HEK293 (cell line): Measurements from ENCODE around the gene TYSND1.
A peak's percentile ranks its signal among the peaks of the same experiment; 100 is the strongest.

Experiments used
- GLIS1 ChIP-seq: fragments of 450-650 bp; formaldehyde crosslinking; IDR thresholded peaks from 2 replicates; pipeline ENCODE4 v1.5.1; 2016; ENCODE audit warnings: missing biosample characterization, missing genetic modification characterization
- HOXD13 ChIP-seq: sonication (generic); formaldehyde crosslinking; IDR thresholded peaks from 2 replicates; pipeline ENCODE4 v1.8.0; 2022; ENCODE audit warnings: missing genetic modification reagents, borderline replicate concordance
- INSM2 ChIP-seq: fragments of 450-650 bp; formaldehyde crosslinking; IDR thresholded peaks from 2 replicates; pipeline ENCODE4 v1.5.1; 2016; ENCODE audit warnings: missing biosample characterization, missing genetic modification characterization
- KLF1 ChIP-seq: fragments of 450-650 bp; formaldehyde crosslinking; IDR thresholded peaks from 2 replicates; pipeline ENCODE4 v1.5.1; 2016; ENCODE audit warnings: missing biosample characterization, missing genetic modification characterization
- KLF9 ChIP-seq: fragments of 450-650 bp; formaldehyde crosslinking; IDR thresholded peaks from 2 replicates; pipeline ENCODE4 v1.5.1; 2016; ENCODE audit warnings: missing biosample characterization, missing genetic modification characterization, low read depth
- PATZ1 ChIP-seq: fragments of 450-650 bp; formaldehyde crosslinking; IDR thresholded peaks from 2 replicates; pipeline ENCODE4 v1.5.1; 2016; ENCODE audit warnings: missing biosample characterization, missing genetic modification characterization
- SCRT2 ChIP-seq: fragments of 450-650 bp; formaldehyde crosslinking; IDR thresholded peaks from 2 replicates; pipeline ENCODE4 v1.5.1; 2016; ENCODE audit warnings: missing biosample characterization, missing genetic modification characterization
- SP2 ChIP-seq: fragments of 450-650 bp; formaldehyde crosslinking; IDR thresholded peaks from 2 replicates; pipeline ENCODE4 v1.5.1; 2016; ENCODE audit warnings: missing biosample characterization, missing genetic modification characterization
- SP3 ChIP-seq: fragments of 450-650 bp; formaldehyde crosslinking; IDR thresholded peaks from 2 replicates; pipeline ENCODE4 v1.5.1; 2016; ENCODE audit warnings: missing biosample characterization, missing genetic modification characterization
- SP7 ChIP-seq: fragments of 450-650 bp; formaldehyde crosslinking; IDR thresholded peaks from 2 replicates; pipeline ENCODE4 v1.5.1; 2016; ENCODE audit warnings: missing biosample characterization, missing genetic modification characterization
- TSHZ1 ChIP-seq: fragments of 450-650 bp; formaldehyde crosslinking; IDR thresholded peaks from 2 replicates; pipeline ENCODE4 v1.5.1; 2016; ENCODE audit warnings: missing biosample characterization, missing genetic modification characterization, borderline replicate concordance
- ZBTB1 ChIP-seq: fragments of 450-650 bp; formaldehyde crosslinking; IDR thresholded peaks from 2 replicates; pipeline ENCODE4 v1.5.1; 2016; ENCODE audit warnings: missing biosample characterization, missing genetic modification characterization
- ZBTB8A ChIP-seq: fragments of 450-650 bp; formaldehyde crosslinking; IDR thresholded peaks from 2 replicates; pipeline ENCODE4 v1.5.1; 2016; ENCODE audit warnings: missing biosample characterization, missing genetic modification characterization
- ZNF112 ChIP-seq: fragments of 450-650 bp; formaldehyde crosslinking; IDR thresholded peaks from 2 replicates; pipeline ENCODE4 v1.5.0; 2017; ENCODE audit warnings: missing biosample characterization, missing genetic modification characterization
- ZNF121 ChIP-seq: fragments of 450-650 bp; formaldehyde crosslinking; IDR thresholded peaks from 2 replicates; pipeline ENCODE4 v1.5.1; 2016; ENCODE audit warnings: missing biosample characterization, missing genetic modification characterization
- ZNF140 ChIP-seq: fragments of 450-650 bp; formaldehyde crosslinking; IDR thresholded peaks from 2 replicates; pipeline ENCODE4 v1.5.1; 2016; ENCODE audit warnings: missing biosample characterization, missing genetic modification characterization
- ZNF146 ChIP-seq: fragments of 450-650 bp; formaldehyde crosslinking; IDR thresholded peaks from 2 replicates; pipeline ENCODE4 v1.5.1; 2016; ENCODE audit warnings: missing biosample characterization, missing genetic modification characterization
- ZNF155 ChIP-seq: fragments of 450-650 bp; formaldehyde crosslinking; IDR thresholded peaks from 2 replicates; pipeline ENCODE4 v1.5.1; 2016; ENCODE audit warnings: missing biosample characterization, missing genetic modification characterization
- ZNF214 ChIP-seq: fragments of 450-650 bp; formaldehyde crosslinking; IDR thresholded peaks from 2 replicates; pipeline ENCODE4 v1.5.1; 2017; ENCODE audit warnings: missing biosample characterization, mild to moderate bottlenecking, missing genetic modification characterization, borderline replicate concordance
- ZNF248 ChIP-seq: fragments of 450-650 bp; formaldehyde crosslinking; IDR thresholded peaks from 2 replicates; pipeline ENCODE4 v1.5.1; 2017; ENCODE audit warnings: missing biosample characterization, missing genetic modification characterization
- ZNF37A ChIP-seq: fragments of 450-650 bp; IDR thresholded peaks from 2 replicates; pipeline ENCODE4 v1.5.1; 2018; ENCODE audit warnings: missing biosample characterization, missing genetic modification characterization
- ZNF555 ChIP-seq: fragments of 450-650 bp; formaldehyde crosslinking; conservative IDR thresholded peaks from 2 replicates; pipeline ENCODE4 v1.5.1; 2017; ENCODE audit warnings: missing biosample characterization, mild to moderate bottlenecking, missing genetic modification characterization, inconsistent platforms
- ZNF561 ChIP-seq: fragments of 450-650 bp; IDR thresholded peaks from 2 replicates; pipeline ENCODE4 v1.5.1; 2018; ENCODE audit warnings: missing biosample characterization, missing genetic modification characterization, borderline replicate concordance
- ZNF654 ChIP-seq: fragments of 450-650 bp; formaldehyde crosslinking; IDR thresholded peaks from 2 replicates; pipeline ENCODE4 v1.5.1; 2016; ENCODE audit warnings: low read depth, missing biosample characterization, missing genetic modification characterization
- ZNF660 ChIP-seq: fragments of 450-650 bp; IDR thresholded peaks from 2 replicates; pipeline ENCODE4 v1.5.1; 2018; ENCODE audit warnings: missing biosample characterization, mild to moderate bottlenecking, missing genetic modification characterization
- ZNF747 ChIP-seq: fragments of 450-650 bp; formaldehyde crosslinking; IDR thresholded peaks from 2 replicates; pipeline ENCODE4 v1.5.1; 2016; ENCODE audit warnings: missing biosample characterization, missing genetic modification characterization
- ZNF830 ChIP-seq: fragments of 450-650 bp; IDR thresholded peaks from 2 replicates; pipeline ENCODE4 v1.5.0; 2018; ENCODE audit warnings: missing biosample characterization, missing genetic modification characterization, low read depth, mild to moderate bottlenecking, moderate library complexity
- ZXDB ChIP-seq: fragments of 450-650 bp; formaldehyde crosslinking; IDR thresholded peaks from 2 replicates; pipeline ENCODE4 v1.5.1; 2016; ENCODE audit warnings: missing biosample characterization, missing genetic modification characterization

Gene TYSND1

GRCh38 chr10:70145666-70146488, 623 bp downstream of the TYSND1 start (continued):
- TF ChIP-seq ZNF112 (tag by site-specific recombination) (no peak), SP2 (tag by site-specific recombination) (peak; percentile 72), ZNF248 (tag by site-specific recombination) (no peak), ZNF37A (tag by site-specific recombination) (no peak), TSHZ1 (no peak), ZNF140 (tag by site-specific recombination) (no peak), KLF1 (tag by site-specific recombination) (no peak), ZNF747 (tag by site-specific recombination) (no peak), HOXD13 (no peak), SP7 (tag by site-specific recombination) (peak; percentile 13), GLIS1 (tag by site-specific recombination) (0 out of 2 replicates have a peak, but pooled peaks have one; percentile 1), ZNF146 (tag by site-specific recombination) (no peak), INSM2 (tag by site-specific recombination) (no peak), ZNF830 (tag by site-specific recombination) (no peak), ZNF121 (tag by site-specific recombination) (no peak), ZBTB8A (tag by site-specific recombination) (peak; percentile 87), ZXDB (tag by site-specific recombination) (peak; percentile 15), SP3 (tag by site-specific recombination) (peak; percentile 24; the same call in 1 of the 2 replicates), ZNF555 (tag by site-specific recombination) (no peak), SCRT2 (tag by site-specific recombination) (no peak), ZNF561 (tag by site-specific recombination) (peak; percentile 70; the same call in 1 of the 2 replicates), KLF9 (tag by site-specific recombination) (peak; percentile 43), ZNF660 (tag by site-specific recombination) (peak; percentile 77), ZBTB1 (no peak), ZNF654 (tag by site-specific recombination) (no peak), PATZ1 (no peak), ZNF214 (tag by site-specific recombination) (no peak), ZNF155 (tag by site-specific recombination) (no peak)
